Stimulated activated CD4-positive, alpha-beta T cell treated with anti-CD3 and anti-CD28 coated beads, TNF-alpha, amount 100 ng/mL, for 4 hours (primary cell): ENCODE results near the gene SEC16A.

ENCODE experiments used
- DNase-seq, 3 experiments: peaks; one replicate each; pipeline ENCODE4 v3.0.0-alpha.2; 2020; ENCODE audit warnings: low read depth in 3 of 3

The SEC16A gene, protein sequence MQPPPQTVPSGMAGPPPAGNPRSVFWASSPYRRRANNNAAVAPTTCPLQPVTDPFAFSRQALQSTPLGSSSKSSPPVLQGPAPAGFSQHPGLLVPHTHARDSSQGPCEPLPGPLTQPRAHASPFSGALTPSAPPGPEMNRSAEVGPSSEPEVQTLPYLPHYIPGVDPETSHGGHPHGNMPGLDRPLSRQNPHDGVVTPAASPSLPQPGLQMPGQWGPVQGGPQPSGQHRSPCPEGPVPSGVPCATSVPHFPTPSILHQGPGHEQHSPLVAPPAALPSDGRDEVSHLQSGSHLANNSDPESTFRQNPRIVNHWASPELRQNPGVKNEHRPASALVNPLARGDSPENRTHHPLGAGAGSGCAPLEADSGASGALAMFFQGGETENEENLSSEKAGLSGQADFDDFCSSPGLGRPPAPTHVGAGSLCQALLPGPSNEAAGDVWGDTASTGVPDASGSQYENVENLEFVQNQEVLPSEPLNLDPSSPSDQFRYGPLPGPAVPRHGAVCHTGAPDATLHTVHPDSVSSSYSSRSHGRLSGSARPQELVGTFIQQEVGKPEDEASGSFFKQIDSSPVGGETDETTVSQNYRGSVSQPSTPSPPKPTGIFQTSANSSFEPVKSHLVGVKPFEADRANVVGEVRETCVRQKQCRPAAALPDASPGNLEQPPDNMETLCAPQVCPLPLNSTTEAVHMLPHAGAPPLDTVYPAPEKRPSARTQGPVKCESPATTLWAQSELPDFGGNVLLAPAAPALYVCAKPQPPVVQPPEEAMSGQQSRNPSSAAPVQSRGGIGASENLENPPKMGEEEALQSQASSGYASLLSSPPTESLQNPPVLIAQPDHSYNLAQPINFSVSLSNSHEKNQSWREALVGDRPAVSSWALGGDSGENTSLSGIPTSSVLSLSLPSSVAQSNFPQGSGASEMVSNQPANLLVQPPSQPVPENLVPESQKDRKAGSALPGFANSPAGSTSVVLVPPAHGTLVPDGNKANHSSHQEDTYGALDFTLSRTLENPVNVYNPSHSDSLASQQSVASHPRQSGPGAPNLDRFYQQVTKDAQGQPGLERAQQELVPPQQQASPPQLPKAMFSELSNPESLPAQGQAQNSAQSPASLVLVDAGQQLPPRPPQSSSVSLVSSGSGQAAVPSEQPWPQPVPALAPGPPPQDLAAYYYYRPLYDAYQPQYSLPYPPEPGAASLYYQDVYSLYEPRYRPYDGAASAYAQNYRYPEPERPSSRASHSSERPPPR (N-terminal part only)

DNA sequence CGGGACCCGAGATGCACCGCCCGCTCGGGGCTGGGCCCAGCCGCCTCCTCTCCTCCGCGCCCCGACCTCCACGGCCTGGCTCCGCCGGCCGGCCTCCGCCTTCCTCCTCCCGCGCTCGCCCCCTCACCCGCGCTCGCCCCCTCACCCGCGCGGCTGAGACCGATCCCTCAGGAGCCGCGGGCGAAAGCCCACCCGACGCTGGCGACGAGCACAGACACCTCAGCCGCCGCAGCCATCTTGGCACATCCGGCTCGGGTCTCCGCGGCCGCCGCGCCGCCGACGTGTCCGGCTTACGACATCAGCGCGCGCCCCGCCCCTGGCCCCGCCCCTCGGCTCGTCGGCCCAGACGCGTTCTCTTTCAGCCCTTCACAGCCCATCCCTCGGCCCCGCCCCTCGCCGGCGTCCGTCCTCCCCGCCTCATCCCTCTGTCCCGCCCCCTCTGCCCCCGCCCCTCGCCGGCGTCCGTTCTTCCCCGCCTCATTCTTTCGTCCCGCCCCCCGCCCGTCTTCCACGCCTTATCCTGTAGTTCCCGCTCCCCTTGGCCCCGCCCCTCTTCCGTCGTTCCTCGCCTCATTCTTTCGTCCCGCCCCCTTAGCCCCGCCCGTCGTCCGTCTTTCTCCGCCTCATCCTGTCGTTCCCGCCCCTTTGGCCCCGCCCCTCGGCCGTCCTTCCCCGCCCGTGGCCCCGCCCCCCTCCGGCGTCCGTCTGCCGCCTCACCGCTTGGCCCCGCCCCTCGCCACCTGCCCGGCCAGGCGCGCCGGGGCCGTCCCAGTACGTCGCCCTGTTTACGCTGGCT is at the start of gene SEC16A:
TSS of gene SEC16A (minus strand) at position 248 of the 796 bp plus-strand sequence. CDS start 5,425 bp downstream, outside the sequence.
- peak; percentile 99 to 100 (median 100) for DNase-seq

GRCh38 chr9:136531904-136532798 is 49.3 kb upstream of the SEC16A start:
- no peak for DNase-seq

GRCh38 chr9:136531186-136531903 is 48.5 kb upstream of the SEC16A start:
- DNase-seq, result no peak

GRCh38 chr9:136530461-136531089 is 47.7 kb upstream of the SEC16A start:
- DNase-seq, result no peak

DNA sequence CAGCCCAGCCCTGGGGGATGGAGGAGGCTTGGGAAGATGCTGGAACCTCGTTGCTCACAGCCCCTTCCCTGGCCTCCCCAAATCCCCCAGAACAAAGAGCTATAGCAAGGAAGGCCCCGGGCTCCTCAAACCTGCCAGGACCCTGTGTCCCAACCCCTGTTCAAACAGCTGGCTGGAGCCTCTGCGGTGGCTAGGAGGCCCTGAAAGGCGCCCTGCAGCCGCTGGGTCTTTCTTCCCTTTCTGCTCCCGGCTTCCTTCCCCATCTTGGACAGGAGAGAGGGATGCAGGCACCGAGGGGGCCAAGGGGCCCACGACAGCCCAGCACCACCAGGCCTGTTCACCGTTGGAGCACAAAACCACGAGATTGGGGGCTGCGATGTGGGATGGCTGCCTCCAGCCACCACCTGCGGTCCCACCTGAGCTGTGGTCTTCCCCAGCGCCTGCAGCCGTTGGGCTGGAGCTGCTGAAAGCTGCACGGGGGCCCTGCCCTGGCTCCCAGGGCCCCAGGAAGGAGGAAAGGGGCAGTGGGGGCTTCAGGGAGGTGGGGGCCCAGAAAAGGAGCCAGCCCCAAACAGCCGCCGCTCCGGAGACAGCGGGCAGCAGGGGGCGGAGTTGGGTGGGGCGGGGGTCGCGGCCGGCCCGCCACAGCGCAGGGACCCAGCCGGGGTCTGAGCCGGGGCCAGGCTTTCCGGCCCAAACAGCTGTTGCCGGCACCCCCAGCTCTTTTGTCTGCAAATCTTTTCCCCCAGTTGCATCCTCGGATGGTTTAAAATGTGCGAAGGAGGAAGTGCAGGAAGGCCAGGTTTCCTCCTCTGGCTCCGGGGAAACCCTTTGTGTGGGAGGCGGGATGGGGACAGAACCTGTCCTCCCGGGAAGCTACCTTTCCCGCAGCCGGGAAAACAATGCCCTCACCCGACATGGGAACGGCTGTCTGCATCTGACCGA is 46.9 kb upstream of the SEC16A start:
- DNase-seq, result no peak

DNA sequence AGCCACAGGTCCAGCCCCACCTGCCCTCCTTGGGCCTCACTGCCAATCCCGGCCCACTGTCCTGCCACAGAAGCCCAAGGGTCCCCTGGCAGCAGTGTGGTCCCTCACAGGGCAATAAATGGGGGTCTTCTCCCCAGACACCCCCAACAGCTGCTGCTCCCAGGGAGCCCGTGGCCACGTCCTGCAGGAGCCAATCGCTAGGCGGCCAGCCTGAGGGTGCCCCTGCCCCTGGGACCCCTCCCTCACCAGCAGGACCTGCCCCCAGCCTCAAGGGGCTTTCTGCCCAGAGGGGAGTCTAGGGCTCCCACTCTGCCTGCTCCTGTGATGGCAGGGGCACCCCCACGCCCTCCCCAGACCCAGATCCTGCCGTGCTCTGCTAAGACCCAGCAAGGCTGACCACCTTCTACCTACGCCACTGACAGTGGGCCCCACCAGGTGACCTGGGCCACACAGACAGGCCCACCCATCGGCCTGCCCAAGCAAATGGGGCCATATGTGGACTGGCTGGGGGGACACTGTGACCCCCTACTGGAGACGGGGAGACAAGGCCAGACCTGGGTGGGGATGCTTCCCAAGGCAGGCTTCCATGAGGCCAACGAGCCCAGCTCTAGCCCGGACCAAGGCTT is 46.0 kb upstream of the SEC16A start:
- DNase-seq, result no peak

GRCh38 chr9:136527721-136528710 is 45.2 kb upstream of the SEC16A start:
- DNase-seq, result no peak

DNA sequence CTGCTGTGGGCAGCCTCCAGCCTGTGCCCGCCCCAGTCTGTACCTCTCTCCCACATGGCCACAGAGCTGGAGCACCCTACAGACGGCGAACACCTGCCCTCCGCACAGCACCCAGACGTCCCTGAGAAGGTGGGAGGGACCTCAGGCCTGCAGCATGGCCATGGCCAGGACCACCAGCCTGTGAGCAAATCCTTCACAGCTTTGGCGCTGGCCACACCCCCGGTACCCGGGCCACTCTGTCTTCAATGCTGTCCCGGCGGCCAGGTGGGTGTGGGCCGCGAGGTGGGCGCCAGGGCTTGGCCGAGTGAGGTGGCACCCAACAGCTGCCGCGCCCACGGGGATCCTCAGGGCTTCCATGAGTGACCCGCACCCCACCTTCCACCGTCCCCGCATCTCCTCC is 44.3 kb upstream of the SEC16A start:
- DNase-seq, result no peak

DNA sequence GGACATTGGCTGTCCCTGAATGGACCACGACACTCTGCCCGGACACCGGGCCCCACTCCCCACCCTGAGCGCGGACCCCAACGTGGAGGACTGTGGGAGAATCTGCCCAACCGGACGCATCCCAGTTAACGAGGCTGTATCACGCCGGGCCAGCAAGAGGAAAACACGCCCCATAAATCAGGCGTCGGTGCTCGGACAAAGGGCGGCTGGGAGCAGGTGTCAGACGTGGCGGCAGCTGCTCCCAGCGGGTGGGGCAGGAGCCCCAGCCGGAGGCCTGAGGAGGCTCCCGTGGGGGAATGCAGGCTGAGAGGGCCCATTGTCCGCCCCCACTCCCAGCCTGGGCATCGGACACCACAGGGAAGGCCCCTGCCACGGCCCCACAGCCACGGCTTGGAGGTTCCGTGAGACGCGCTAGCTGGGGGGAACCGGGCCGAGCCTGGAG is 43.8 kb upstream of the SEC16A start:
- no peak for DNase-seq

DNA sequence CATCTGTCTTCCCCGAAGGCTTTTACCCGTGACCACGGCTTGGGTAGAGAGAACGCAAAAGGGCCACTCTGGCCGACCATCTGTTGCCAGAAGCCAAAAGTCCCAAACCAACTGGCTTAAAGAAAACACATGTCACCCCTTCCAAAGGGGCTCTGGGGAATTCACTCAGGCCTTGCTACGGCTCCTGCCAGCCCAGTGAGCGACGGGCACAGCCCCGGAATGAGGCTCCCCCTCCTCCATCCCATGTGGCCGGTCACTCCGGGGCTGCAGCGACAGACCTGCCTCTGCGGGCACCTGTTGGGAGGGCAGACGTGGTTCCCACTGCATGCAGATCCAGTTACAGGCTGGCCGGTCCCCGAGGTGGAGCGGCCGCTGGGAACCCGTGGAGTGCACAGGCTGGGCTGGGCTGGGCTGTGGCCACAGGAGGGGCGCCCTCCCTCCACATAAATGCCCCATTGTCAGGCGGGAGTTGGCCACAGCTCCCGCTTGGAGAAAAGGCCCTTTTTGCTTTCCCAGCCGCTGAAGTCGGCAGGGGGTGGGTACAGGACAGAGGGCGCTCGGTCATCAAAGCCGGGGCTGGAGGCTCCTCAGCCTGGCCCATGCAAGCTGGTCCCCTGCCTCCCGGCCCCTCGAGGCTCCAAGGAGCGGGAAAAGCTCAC is 43.1 kb upstream of the SEC16A start:
- no peak for DNase-seq

DNA sequence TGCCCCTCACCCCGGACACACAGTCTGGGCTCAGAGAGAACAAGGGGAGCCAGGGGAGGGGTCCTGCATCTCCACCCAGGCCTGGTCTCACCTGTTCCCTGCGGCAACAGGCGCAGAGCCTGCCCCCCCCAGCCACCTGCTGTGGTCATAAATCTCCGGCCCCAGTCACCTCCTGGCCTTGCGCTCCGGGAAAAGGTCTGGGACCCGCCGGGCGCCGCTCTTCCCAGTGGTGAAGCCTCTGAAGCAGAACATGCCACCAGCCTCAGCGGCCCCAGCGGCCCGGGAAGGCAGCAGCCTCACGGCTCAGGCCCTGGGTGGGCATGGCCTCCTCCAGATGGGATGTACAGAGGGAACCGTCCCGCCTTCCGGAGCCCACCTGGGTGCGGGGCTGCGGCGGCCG is 42.4 kb upstream of the SEC16A start:
- DNase-seq, result no peak

DNA sequence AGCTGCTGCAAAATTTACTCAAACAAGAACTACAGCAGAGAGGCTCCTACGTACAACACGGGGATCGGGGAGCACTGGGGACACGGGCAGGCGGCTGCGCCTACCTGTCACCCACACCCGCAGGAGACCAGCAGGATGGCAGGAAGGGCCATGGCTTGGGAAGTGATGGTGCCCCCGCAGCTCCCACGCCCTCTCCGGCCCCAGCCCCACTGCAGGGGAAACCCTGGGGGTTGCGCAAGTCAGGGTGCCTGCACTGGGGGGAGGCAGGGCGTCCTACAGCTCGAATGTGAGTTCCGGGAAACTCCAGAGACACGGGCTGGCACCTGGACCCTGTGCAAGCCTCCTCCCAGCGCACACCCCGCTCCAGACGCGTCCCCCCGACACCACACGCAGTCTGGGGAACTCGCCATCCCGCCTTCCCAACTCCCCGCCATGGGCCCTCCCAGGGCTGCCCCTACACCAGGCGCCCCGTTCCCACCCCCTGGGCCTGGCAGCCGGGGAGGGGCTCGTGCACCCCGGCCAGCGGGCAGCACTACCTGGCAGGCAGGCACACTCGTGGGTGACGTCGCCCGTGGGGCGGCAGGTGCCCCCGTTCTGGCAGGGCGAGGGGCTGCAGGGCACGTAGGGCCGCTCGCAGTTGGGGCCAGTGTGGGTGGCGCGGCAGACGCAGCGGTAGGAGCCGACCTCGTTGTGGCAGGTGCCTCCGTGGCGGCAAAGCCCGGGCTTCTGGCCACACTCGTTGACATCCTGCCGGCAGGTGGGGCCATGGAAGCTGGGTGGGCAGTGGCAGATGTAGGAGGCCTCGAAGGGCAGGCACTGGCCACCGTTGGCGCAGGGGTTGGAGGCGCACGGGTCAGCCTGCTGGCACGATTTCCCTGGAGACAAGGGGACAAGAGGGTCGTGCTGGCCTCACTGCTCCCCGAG is 39.7 kb upstream of the SEC16A start:
- no peak for DNase-seq

DNA sequence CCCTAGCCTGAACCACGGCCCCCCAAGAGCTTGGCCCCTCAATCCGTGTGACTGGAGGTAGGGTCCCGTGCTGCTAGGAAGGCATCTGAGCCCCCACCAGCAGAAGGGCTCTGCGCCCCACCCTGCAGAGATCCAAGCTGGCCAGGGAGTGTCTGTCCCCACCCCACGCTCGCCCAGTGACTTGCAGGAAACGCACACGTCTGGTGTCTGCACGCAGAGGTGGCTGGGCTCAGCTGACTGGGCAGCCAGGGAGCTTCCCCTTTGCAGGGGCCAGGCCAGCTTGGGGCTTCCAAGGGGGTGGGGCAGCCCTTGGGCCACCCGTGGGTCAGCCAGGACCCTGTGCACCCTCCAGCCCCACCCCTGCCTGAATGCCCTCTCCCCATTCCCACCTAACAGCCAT is 38.7 kb upstream of the SEC16A start:
- no peak for DNase-seq

DNA sequence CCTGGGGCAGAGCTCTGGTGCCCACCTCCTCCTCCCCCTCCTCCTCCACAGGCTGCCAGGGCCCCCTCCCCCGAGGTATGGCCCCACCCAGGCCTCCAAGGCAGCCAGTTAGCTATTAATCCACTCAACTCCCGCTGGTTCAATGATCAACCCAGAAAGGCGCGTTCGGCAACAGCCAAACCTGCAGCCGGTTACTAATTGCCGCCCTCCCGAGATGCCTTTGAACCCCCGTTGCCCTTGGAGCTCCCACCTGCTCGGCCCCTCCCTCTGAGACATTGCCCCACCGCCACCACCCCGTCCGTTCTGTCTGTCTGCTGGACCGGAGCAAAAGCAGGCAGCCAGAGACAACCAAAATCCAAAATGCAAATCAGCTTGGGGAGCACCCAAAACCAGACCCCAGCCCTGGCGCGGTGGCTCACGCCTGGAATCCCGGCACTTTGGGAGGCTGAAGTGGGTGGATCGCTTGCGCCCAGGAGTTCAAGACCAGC is 37.3 kb upstream of the SEC16A start:
- no peak for DNase-seq
